Tibial nerve (tissue), 4 donors: ENCODE measurements around the gene LBHD2.

Experiments
- CTCF ChIP-seq, 5 experiments: fragments of 200-600 bp in 3 of 5; fragments of 450-650 bp in 2 of 5; sonication (generic) in 3 of 5; IDR thresholded peaks; one replicate each; pipeline ENCODE4 v1.5.1; 2016 to 2019; ENCODE audit warnings: antibody characterized with exemption in 5 of 5, mild to moderate bottlenecking in 3 of 5, moderate library complexity in 2 of 5
- EP300 ChIP-seq, 2 donors: sonication (generic); formaldehyde crosslinking; IDR thresholded peaks; one replicate each; pipeline ENCODE4 v1.6.1; 2017; ENCODE audit warnings: antibody characterized with exemption in 2 of 2, mild to moderate bottlenecking in 1 of 2
- POLR2A ChIP-seq, 2 donors: fragments of 450-650 bp; IDR thresholded peaks; one replicate each; pipeline ENCODE4 v1.6.1; 2017; ENCODE audit warnings: antibody characterized with exemption in 2 of 2, mild to moderate bottlenecking in 2 of 2, moderate library complexity in 2 of 2

- TF ChIP-seq CTCF (IDR thresholded peaks at IDR 0.05), result no peak
- TF ChIP-seq EP300 (IDR thresholded peaks at IDR 0.05), result peak in 1 of 2 donors; percentile 53
- no peak for TF ChIP-seq POLR2A (IDR thresholded peaks at IDR 0.05)
Observed at GRCh38 chr14:103067231-103067954, 16.6 kb upstream of the LBHD2 start.
